ENCODE results near the gene PRR7.

DNA sequence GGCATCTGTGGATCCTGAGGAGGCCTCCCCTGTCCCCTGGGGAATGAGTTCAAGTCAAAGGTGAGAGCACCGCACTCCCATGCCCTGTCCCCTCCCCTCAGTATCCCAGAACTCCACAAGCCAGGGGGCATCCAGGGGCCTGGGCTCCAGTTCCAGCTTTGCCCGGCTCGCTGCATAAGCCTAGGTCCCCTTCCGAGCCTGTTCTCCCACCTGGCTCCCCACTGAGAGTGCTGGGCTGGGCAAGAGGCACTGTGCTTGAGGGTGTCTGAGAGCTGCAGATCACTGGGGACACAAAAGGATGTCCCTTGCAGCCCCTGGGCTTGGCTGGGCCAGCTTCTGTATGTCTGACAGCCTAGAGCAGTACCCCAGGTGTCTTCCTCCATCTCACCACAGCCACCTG is 58.5 kb downstream of the PRR7 start:
- TF ChIP-seq POLR2A (IDR thresholded peaks at IDR 0.05) (no peak), POLR2AphosphoS5 (IDR thresholded peaks at IDR 0.05) (no peak)
